Ishikawa (cell line): ENCODE results near the gene G3BP2.

Experiments
- CEBPB ChIP-seq: IDR thresholded peaks from 2 replicates; pipeline ENCODE4 v1.6.1; 2012
- CREB1 ChIP-seq: IDR thresholded peaks from 2 replicates; pipeline ENCODE4 v1.6.1; 2012; ENCODE audit warnings: low read depth
- EGR1 ChIP-seq: IDR thresholded peaks from 2 replicates; pipeline ENCODE4 v1.6.1; 2012
- EP300 ChIP-seq: IDR thresholded peaks from 2 replicates; pipeline ENCODE4 v1.6.1; 2012; ENCODE audit warnings: borderline replicate concordance
- FOXM1 ChIP-seq: IDR thresholded peaks from 2 replicates; pipeline ENCODE4 v1.6.1; 2012; ENCODE audit warnings: low read depth, borderline replicate concordance
- MAX ChIP-seq: IDR thresholded peaks from 2 replicates; pipeline ENCODE4 v1.6.1; 2012
- NFIC ChIP-seq: IDR thresholded peaks from 2 replicates; pipeline ENCODE4 v1.6.1; 2012
- RAD21 ChIP-seq: IDR thresholded peaks from 2 replicates; pipeline ENCODE4 v1.6.1; 2012; ENCODE audit warnings: low read depth
- TAF1 ChIP-seq: IDR thresholded peaks from 2 replicates; pipeline ENCODE4 v1.6.1; 2012; ENCODE audit warnings: low read depth, mild to moderate bottlenecking
- TCF12 ChIP-seq: IDR thresholded peaks from 2 replicates; pipeline ENCODE4 v1.6.1; 2012; ENCODE audit warnings: low read depth
- TEAD4 ChIP-seq: IDR thresholded peaks from 2 replicates; pipeline ENCODE4 v1.6.1; 2012
- USF1 ChIP-seq: IDR thresholded peaks from 2 replicates; pipeline ENCODE4 v1.6.1; 2012
- YY1 ChIP-seq: IDR thresholded peaks from 2 replicates; pipeline ENCODE4 v1.6.1; 2012; ENCODE audit warnings: low read depth
- ZBTB7A ChIP-seq: IDR thresholded peaks from 2 replicates; pipeline ENCODE4 v1.6.1; 2012; ENCODE audit warnings: low read depth
- TF ChIP-seq, protein P1 (sequence below): IDR thresholded peaks from 2 replicates; pipeline ENCODE4 v1.6.1; 2012; ENCODE audit warnings: low read depth, mild to moderate bottlenecking

The G3BP2 gene

DNA sequence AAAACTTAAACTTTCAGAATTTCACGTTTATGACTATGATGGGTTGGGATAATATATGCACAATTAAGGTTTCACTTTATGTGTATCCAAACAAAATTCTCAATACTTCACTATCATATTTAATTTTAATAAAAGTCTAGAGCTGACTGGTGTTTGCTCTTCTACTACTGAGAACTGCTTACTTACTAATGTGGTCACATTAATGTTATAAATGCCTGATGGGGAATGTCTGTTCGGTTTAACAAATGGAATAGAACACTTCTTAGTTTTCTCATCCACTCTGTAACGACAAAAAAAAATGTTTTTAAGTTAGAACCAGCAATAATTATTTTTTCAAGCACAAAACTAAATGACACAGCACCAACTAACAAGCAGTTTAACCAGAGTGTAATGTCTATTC lies 77.2 kb downstream of the G3BP2 start:
- TF ChIP-seq, protein P1, sequence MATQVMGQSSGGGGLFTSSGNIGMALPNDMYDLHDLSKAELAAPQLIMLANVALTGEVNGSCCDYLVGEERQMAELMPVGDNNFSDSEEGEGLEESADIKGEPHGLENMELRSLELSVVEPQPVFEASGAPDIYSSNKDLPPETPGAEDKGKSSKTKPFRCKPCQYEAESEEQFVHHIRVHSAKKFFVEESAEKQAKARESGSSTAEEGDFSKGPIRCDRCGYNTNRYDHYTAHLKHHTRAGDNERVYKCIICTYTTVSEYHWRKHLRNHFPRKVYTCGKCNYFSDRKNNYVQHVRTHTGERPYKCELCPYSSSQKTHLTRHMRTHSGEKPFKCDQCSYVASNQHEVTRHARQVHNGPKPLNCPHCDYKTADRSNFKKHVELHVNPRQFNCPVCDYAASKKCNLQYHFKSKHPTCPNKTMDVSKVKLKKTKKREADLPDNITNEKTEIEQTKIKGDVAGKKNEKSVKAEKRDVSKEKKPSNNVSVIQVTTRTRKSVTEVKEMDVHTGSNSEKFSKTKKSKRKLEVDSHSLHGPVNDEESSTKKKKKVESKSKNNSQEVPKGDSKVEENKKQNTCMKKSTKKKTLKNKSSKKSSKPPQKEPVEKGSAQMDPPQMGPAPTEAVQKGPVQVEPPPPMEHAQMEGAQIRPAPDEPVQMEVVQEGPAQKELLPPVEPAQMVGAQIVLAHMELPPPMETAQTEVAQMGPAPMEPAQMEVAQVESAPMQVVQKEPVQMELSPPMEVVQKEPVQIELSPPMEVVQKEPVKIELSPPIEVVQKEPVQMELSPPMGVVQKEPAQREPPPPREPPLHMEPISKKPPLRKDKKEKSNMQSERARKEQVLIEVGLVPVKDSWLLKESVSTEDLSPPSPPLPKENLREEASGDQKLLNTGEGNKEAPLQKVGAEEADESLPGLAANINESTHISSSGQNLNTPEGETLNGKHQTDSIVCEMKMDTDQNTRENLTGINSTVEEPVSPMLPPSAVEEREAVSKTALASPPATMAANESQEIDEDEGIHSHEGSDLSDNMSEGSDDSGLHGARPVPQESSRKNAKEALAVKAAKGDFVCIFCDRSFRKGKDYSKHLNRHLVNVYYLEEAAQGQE, result no peak
- no peak for TF ChIP-seq MAX
- no peak for TF ChIP-seq TCF12

DNA sequence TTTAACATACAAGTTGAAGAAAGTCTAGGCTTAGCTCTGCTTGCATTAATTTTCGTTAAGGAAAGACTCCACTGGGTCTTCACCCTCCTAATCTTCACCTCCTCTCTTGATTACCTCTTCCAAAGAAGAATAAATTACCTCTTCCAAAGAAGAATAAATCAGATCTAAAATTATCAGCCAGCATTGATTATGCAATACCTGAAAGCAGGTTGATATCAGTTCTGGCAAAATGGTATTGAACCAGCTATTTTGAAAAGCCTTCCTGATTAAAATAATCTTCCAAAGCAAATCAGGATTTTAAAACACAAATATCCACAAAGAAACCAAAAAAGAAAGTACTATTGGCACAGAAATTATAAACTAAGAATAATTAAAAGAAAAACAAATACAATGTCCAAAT lies 79.8 kb downstream of the G3BP2 start:
- TF ChIP-seq RAD21 (no peak), USF1 (no peak), CREB1 (no peak), ZBTB7A (no peak), TAF1 (no peak), TCF12 (no peak), MAX (no peak), YY1 (no peak), NFIC (no peak), CEBPB (no peak), EGR1 (no peak), TEAD4 (no peak), EP300 (no peak), FOXM1 (no peak)
- TF ChIP-seq, protein P1, result no peak
